Smooth muscle cell of the pulmonary artery (primary cell): ENCODE measurements around the gene KRTAP12-3. TPM values are rescaled to one million over a fixed set of nuclear protein-coding genes. Genes with fewer than 3 reads are reported as not detected.

Experiments used
- total RNA-seq: library from RNA; depleted of rRNA; stranded (reverse); fragments of >200 nt; gene quantifications from 2 replicates; pipeline ENCODE4 v1.2.3, GENCODE V29; 2014

KRTAP12-3 gene, protein sequence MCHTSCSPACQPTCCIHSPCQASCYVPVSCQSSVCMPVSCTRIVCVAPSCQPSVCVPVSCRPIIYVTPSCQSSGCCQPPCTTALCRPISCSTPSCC
- total RNA-seq, result not detected in 2 replicates

DNA sequence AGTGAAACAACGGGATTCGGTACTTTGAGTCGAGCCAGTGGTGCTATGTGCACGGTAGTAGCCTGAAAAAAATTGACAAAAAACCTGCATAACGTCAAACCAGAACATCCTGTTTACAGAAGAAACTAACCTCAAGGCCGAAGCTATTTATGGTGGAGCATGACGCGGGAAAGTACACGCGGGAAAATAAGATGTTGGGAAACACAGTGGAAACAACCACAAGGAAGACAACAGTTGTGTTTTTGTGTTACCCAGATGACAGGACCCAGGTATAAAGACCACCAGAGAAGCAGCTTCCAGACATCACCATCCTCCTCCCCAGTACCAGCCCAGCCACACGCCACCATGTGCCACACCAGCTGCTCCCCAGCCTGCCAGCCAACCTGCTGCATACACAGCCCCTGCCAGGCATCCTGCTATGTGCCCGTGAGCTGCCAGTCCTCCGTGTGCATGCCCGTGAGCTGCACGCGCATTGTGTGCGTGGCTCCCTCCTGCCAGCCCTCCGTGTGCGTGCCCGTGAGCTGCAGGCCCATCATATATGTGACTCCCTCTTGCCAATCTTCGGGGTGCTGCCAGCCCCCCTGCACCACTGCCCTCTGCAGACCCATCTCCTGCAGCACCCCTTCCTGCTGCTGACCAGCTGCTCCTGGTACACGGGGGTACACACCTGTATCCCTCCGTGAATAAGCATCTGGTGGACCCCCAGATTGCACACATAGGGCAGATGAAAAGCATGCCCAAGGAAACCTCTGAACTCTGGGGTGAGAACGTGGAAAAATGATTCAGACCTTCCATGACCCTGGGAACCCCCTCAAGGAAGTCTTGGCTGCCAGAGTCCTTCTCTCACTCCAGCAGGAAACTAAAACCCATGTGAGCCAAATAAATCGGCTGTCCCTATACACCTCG is at the start of gene KRTAP12-3:
Gene KRTAP12-3 (plus strand): TSS at position 298 of the 906 bp plus-strand sequence. CDS start 48 bp downstream, at position 346.

DNA sequence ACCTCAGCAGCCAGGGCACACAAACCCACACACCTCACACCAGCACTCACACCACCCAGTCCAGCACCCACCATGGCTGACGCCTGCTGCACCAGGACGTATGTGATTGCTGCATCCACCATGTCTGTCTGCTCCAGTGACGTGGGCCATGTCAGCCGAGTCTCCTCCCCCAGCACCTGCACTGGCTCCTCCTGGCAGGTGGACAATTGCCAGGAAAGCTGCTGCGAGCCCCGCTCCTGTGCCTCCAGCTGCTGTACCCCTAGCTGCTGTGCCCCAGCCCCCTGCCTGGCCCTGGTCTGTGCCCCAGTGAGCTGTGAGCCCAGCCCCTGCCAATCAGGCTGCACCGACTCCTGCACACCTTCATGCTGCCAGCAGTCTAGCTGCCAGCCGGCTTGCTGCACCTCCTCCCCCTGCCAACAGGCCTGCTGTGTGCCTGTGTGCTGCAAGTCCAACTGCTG is 45.7 kb upstream of the KRTAP12-3 start, which contains the start of gene KRTAP10-8:
Gene KRTAP10-8 (plus strand): TSS at position 51 of the 458 bp plus-strand sequence. CDS start 22 bp downstream, at position 73.

DNA sequence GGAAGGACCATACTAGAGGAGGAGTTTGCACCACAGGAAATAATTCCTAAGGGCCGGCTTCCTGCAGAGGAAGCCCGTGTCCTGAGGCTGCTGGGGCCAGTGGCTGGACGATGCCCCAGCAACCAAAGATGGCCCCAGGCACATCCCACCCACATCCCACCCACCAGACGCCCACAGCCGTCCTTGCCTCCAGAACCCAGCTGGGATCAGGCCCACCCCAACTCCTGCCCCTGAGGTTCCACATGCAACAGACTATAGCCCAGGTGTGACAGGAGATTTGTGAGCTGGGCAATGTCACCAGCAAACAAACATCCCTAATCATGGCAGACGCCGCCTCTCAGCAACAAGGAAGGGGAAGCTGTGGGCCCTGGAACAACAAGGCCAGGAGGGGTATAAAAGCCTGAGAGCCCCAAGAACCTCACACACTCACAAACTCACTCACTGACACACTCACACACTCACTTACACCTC is 31.0 kb upstream of the KRTAP12-3 start, which contains the start of gene KRTAP10-9:
Gene KRTAP10-9 (plus strand): TSS at position 421 of the 471 bp plus-strand sequence. CDS start 79 bp downstream, outside the sequence.

DNA sequence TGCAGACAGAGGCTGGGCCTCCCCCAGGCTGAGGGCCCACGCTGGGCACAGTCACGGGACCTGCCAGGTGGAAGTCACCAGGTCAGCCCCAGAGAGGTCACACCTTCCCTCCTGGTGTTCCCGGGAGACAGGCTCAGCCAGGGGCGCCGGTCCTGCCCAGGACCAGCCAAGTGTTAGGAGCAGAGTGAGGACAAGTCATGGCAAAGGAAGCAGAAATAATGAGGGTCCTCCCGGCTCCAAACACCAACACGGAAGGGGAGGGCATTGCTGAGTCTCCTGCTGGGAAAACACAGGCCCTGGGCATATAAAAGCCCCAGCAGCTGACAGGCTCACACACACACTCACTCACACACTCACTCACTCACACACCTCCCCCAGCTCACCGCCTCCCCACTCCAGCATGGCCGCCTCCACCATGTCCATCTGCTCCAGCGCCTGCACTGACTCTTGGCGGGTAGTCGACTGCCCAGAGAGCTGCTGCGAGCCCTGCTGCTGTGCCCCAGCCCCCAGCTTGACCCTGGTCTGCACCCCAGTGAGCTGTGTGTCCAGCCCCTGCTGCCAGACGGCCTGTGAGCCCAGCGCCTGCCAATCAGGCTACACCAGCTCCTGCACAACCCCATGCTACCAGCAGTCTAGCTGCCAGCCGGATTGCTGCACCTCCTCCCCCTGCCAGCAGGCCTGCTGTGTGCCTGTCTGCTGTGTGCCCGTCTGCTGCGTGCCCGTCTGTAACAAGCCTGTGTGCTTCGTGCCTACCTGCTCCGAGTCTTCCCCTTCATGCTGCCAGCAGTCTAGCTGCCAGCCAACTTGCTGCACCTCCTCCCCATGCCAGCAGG is 20.5 kb upstream of the KRTAP12-3 start, which contains the start of gene KRTAP10-10:
Gene KRTAP10-10 (plus strand): TSS at position 339 of the 833 bp plus-strand sequence. CDS start 62 bp downstream, at position 401.

DNA sequence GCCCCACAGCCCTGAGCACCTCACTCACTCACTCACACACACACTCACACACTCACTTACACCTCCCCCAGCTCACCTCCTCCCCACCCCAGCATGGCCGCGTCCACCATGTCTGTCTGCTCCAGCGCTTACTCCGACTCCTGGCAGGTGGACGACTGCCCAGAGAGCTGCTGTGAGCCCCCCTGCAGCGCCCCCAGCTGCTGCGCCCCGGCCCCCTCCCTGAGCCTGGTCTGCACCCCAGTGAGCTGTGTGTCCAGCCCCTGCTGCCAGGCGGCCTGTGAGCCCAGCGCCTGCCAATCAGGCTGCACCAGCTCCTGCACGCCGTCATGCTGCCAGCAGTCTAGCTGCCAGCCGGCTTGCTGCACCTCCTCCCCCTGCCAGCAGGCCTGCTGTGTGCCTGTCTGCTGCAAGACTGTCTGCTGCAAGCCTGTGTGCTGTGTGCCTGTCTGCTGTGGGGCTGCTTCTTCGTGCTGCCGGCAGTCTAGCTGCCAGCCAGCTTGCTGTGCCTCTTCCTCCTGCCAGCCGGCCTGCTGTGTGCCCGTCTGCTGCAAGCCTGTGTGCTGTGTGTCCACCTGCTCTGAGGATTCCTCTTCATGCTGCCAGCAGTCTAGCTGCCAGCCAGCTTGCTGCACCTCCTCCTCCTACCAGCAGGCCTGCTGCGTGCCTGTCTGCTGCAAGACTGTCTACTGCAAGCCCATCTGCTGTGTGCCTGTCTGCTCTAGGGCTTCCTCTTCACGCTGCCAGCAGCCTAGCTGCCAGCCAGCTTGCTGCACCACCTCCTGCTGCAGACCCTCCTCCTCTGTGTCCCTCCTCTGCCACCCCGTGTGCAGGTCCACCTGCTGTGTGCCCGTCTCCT is 11.1 kb upstream of the KRTAP12-3 start, which contains the start of gene KRTAP10-11:
Gene KRTAP10-11 (plus strand): TSS at position 49 of the 856 bp plus-strand sequence. CDS start 45 bp downstream, at position 94.

DNA sequence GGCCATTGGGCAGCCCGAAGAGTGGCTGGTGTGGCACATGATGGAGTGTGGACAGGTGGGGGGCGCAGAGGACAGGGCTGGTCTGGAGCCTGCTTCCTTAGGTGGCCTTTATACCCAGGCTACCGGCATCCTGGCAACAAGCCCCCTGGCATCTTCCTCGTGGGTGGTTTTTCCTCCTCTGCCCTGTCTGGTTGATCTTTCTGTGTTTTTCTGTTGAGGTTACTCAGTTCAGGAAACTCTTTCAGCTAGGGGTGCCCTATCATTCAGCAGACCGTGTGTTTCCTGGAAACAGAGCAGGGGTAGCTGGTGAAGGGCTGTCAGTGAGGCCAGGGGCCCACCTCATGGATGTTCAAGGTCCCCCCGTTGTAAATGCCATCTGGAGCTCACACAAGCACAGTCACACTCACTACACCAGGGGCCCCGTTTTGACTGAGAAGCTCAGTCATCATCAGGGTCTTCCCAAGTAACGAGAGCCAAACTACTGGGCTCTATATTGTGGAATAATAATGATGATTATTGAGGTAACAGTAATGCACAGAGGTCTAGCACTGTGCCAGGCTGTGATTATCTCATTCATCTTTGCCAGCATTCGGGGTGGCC is 3.1 kb upstream of the KRTAP12-3 start, which contains the start of gene KRTAP12-4:
Gene KRTAP12-4 (minus strand): TSS at position 84 of the 600 bp plus-strand sequence. CDS start 45 bp downstream, at position 39.

DNA sequence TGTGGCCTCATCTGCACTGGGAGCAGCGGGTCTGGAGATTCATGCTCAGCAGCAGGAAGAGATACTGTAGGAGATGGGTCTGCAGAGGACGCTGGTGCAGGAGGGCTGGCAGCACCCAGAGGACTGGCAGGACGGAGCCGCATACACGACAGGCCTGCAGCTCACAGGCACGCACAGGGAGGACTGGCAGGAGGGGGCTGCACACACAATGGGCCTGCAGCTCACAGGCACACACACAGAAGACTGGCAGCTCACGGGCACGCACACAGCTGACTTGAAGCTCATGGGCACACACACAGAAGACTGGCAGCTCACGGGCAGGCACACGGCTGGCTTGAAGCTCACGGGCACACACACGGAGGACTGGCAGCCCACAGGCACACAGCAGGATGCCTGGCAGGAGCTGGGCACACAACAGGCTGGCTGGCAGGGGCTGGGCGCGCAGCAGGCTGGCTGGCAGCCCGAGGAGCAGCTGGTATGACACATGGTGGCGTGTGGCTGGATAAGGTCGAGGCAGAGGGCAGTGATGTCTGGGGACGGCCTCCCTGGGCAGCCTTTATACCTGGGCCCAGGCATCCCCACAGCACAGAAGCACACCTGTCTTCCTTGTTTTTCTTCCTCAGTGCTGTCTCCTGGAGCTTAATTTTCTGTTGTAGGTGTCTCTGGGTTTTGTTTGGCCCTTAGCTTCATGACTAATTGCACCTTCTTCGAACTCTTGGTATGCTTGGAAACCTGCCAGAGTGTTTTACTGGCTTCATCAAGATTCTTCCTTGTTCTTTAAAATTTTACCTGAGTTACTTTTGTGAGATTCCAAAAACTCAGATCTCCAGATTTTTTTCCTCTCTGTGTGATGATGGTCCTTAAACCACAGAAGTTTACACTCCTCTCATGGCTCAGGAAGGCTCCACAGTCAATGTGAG is 8.9 kb downstream of the KRTAP12-3 start, which contains the start of gene KRTAP12-2:
Gene KRTAP12-2 (minus strand): TSS at position 527 of the 920 bp plus-strand sequence. CDS start 41 bp downstream, at position 486.

DNA sequence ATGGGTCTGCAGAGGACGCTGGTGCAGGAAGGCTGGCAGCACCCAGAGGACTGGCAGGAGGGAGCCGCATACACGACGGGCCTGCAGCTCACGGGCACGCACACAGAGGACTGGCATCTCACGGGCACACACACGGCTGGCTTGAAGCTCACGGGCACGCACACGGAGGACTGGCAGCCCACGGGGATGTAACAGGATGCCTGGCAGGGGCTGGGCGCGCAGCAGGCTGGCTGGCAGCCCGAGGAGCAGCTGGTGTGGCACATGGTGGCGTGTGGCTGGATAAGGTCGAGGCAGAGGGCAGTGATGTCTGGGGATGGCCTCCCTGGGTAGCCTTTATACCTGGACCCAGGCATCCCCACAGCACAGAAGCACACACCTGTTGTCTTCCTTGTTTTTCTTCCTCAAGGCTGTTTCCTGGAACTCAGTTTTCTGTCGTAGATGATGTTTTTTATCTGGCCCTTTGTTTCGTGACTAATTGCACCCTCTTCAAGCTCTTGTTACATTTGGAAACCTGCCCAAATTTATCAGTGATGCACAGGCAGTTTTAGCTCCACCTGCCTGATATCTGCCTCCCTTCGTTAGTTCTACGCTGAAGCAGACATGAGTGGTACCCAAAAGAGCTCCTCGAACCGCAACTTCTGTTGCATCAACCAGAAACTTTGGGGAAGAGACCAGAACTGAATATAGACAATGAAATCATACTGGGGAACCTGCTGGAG is 24.3 kb downstream of the KRTAP12-3 start, which contains the start of gene KRTAP12-1:
Gene KRTAP12-1 (minus strand): TSS at position 303 of the 719 bp plus-strand sequence. CDS start 40 bp downstream, at position 263.

DNA sequence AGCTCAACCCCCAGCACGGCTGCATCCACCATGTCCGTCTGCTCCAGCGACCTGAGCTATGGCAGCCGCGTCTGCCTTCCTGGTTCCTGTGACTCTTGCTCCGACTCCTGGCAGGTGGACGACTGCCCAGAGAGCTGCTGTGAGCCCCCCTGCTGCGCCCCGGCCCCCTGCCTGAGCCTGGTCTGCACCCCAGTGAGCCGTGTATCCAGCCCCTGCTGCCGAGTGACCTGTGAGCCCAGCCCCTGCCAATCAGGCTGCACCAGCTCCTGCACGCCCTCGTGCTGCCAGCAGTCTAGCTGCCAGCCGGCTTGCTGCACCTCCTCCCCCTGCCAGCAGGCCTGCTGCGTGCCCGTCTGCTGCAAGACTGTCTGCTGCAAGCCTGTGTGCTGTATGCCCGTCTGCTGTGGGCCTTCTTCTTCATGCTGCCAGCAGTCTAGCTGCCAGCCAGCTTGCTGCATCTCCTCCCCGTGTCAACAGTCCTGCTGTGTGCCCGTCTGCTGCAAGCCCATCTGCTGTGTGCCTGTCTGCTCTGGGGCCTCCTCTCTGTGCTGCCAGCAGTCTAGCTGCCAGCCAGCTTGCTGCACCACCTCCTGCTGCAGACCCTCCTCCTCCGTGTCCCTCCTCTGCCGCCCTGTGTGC is 39.6 kb downstream of the KRTAP12-3 start, which contains the start of gene KRTAP10-12:
Gene KRTAP10-12 (plus strand): TSS at position 1 of the 639 bp plus-strand sequence. CDS start 30 bp downstream, at position 31.

Other genes starting within 250 kb of the KRTAP12-3 start
- gene LRRC3, start 202.4 kb upstream of the KRTAP12-3 start, total RNA-seq, result 0.26 and 0.65 TPM in 2 replicates
- gene KRTAP10-1, start 117.7 kb upstream of the KRTAP12-3 start, total RNA-seq, result not detected in 2 replicates
- gene KRTAP10-2, start 106.4 kb upstream of the KRTAP12-3 start, total RNA-seq, result not detected in 2 replicates
- not detected in 2 replicates for gene KRTAP10-3, start 99.1 kb upstream of the KRTAP12-3 start, total RNA-seq
- gene KRTAP10-4, start 84.2 kb upstream of the KRTAP12-3 start, total RNA-seq, result not detected in 2 replicates
- gene KRTAP10-5, start 77.3 kb upstream of the KRTAP12-3 start, total RNA-seq, result not detected in 2 replicates
- gene KRTAP10-6, start 65.4 kb upstream of the KRTAP12-3 start, total RNA-seq, result not detected in 2 replicates
- not detected in 2 replicates for gene KRTAP10-7, start 57.3 kb upstream of the KRTAP12-3 start, total RNA-seq
- gene KRTAP10-8, start 45.9 kb upstream of the KRTAP12-3 start, total RNA-seq, result not detected in 2 replicates
- gene KRTAP10-9, start 30.8 kb upstream of the KRTAP12-3 start, total RNA-seq, result not detected in 2 replicates
- not detected in 2 replicates for gene KRTAP10-10, start 20.6 kb upstream of the KRTAP12-3 start, total RNA-seq
- gene KRTAP10-11, start 11.5 kb upstream of the KRTAP12-3 start, total RNA-seq, result not detected in 2 replicates
- gene KRTAP12-4, start 3.3 kb upstream of the KRTAP12-3 start, total RNA-seq, result not detected in 2 replicates
- not detected in 2 replicates for gene KRTAP12-2, start 9.0 kb downstream of the KRTAP12-3 start, total RNA-seq
- gene KRTAP12-1, start 24.2 kb downstream of the KRTAP12-3 start, total RNA-seq, result not detected in 2 replicates
- gene KRTAP10-12, start 39.2 kb downstream of the KRTAP12-3 start, total RNA-seq, result not detected in 2 replicates
- gene TSPEAR, start 53.6 kb downstream of the KRTAP12-3 start, total RNA-seq, result not detected in 2 replicates
- 88.7 and 102 TPM in 2 replicates for gene UBE2G2, start 143.9 kb downstream of the KRTAP12-3 start, total RNA-seq
- gene SUMO3, start 160.1 kb downstream of the KRTAP12-3 start, total RNA-seq, result 66.2 and 77.2 TPM in 2 replicates
- 241 and 282 TPM in 2 replicates for gene PTTG1IP, start 215.8 kb downstream of the KRTAP12-3 start, total RNA-seq